H7 (cell line): ENCODE measurements around the gene UTP14C. TPM values are rescaled to one million over a fixed set of nuclear protein-coding genes. Genes with fewer than 3 reads are reported as not detected.
"Not testable (repeated sequence)": the region's sequence is repeated elsewhere in the genome, so short reads cannot be mapped to it uniquely, and the experiment has no call there.

Experiments used
- DNase-seq: peaks from one replicate; pipeline ENCODE4 v3.0.0; 2012
- H3K27me3 ChIP-seq: 2 replicates; pipeline ENCODE4 v1.6.0; 2011; ENCODE audit warnings: mild to moderate bottlenecking, low read length; ENCODE audit not compliant: control insufficient read depth, insufficient read depth
- H3K36me3 ChIP-seq: replicated peaks from 2 replicates; pipeline ENCODE4 v1.5.1; 2011; ENCODE audit warnings: low read length; ENCODE audit not compliant: control insufficient read depth, insufficient read depth
- H3K4me3 ChIP-seq: 2 replicates; pipeline ENCODE4 v1.5.1; 2011; ENCODE audit warnings: low read depth, mild to moderate bottlenecking, control low read depth, low read length, moderate library complexity; ENCODE audit not compliant: insufficient read depth
- total RNA-seq: library from RNA; depleted of rRNA; stranded (reverse); fragments of >200 nt; shearing (Covaris generic); gene quantifications from 2 replicates; pipeline ENCODE4 v1.2.3, GENCODE V29; 2014

Gene UTP14C
- total RNA-seq, 1 experiment from 2014 or later = 9.1 TPM

DNA sequence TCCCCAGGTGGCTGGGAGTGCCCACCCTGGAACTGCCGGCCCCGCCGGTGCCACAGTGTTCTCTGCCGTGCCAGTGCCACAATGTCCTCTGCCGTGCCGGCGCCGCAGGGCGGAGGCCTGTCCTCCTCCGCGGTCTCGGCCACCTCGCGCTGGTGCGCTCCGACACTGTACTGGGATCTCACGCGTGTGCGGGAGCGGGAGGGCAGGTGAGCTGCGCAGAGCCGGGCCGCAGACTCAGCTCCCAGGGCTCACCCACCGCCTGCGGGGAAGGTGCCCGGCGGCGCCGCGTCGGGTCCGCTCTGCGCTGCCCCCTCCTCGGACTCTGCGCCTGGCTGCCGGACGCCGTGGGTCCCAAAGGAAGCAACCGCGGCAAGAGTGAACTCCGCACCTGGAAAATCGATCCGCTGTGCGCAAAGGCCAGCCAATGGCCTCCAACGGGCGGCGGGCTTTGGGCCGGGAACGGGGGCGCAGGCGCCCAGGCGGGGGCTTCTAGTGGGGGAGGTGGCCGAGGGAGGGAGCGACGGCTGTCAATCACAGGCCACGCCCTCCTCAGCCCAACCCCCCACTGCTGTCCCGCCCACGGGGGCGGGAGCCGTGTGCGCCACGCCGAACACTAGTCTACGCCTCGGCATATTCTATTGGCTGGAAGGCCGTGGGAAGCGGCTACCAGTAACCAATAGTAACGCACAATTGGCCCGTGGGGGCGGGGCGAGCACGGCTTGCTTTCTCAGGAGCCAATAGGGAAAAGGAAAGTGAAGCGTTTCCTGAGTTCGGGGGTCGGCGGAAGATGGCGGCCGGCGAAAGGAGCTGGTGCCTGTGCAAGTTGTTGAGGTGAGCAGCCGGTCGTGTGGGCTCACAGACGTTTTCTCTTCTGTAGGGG is 12.6 kb upstream of the UTP14C start, which contains the start of gene ALG11:
ALG11 (plus strand) TSS at position 767 of the 880 bp plus-strand sequence; CDS start at position 788, 21 bp downstream.
- Histone ChIP-seq H3K4me3 (peak within 1 kb of the TSS; percentile 93), H3K36me3 (no peaks in the 10 kb centered on the region), H3K27me3 (peaks cover 23% of the 10 kb centered on the region)
- peak; percentile 99 for DNase-seq

DNA sequence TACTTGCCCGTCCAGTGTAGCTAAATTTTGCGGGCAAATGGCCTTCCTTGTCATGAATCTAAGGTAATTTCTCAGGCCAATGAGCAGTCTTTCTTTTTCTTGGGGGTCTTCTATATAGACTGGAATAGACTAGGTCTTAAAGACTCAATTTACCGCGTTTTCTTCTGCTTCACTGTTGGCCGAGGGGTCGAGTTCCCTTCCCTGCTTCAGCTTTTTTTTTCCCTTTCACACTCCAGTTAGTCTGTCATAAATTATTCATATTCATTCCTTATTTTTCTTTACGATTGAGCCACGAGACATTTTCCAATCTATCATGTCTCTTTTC is 12.0 kb upstream of the UTP14C start:
- Histone ChIP-seq H3K4me3 (peak overlapping the region; percentile 93), H3K27me3 (peaks cover 23% of the 10 kb centered on the region), H3K36me3 (no peaks in the 10 kb centered on the region)
- DNase-seq = no peak

DNA sequence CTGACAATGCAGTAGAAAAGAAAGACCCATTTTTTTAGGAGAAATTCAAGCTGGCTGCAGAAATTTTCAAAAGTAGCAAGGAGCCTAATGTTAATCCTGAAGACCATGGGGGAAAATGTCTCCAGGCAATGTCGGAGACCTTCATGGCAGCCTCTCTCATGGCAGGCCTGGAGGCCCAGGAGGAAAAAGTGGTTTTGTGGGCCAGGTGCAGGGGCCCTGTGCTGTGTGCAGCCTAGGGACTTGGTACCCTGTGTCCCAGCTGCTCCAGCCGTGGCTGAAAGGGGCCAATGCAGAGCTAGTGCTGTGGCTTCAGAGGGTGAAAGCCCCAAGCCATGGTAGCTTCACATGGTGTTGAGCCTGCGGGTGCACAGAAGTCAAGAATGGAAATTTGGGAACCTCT is 8.2 kb upstream of the UTP14C start:
- Histone ChIP-seq H3K27me3 (peaks cover 4% of the 10 kb centered on the region; the same call in 1 of the 2 replicates), H3K4me3 (no peak overlapping the region), H3K36me3 (peaks cover 2% of the 10 kb centered on the region; the same call in 1 of the 2 replicates)
- no peak for DNase-seq

GRCh38 chr13:52020191-52020590 is 4.3 kb upstream of the UTP14C start:
- no peaks in the 10 kb centered on the region for H3K27me3 ChIP-seq

DNA sequence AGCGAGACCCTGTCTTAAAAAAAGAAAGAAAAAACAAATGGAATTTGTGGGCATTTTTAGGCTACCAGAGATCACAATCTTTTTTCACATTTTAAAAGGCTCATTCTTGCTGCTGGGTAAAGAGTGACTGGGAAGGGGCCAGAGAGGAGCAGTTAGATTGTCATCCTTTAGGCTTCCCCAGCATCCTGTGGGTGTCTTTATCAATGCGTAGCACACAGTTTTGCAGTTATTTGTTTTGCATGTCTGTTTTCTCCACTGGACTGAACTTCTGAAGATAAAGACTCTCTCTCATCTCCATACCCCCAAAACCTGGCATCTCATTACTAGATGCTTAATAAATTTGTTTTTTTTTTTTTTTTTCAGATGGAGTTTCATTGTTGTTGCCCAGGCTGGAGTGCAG is 2.1 kb upstream of the UTP14C start:
- peaks cover 23% of the 10 kb centered on the region for H3K36me3 ChIP-seq
- no peak overlapping the region for H3K4me3 ChIP-seq
- DNase-seq = no peak
- no peaks in the 10 kb centered on the region for H3K27me3 ChIP-seq

More at GRCh38 chr13:52020191-52020590, 4.3 kb upstream of the UTP14C start:
- H3K36me3 ChIP-seq = peaks cover 9% of the 10 kb centered on the region
- no peak for DNase-seq
- no peak overlapping the region for H3K4me3 ChIP-seq

- Histone ChIP-seq H3K27me3 (no peaks in the 10 kb centered on the region), H3K36me3 (peaks cover 31% of the 10 kb centered on the region), H3K4me3 (no peak overlapping the region)
- DNase-seq = no peak
Observed at GRCh38 chr13:52025475-52026245, 1.2 kb downstream of the UTP14C start.

GRCh38 chr13:52026246-52026626 is 1.7 kb downstream of the UTP14C start:
- Histone ChIP-seq H3K36me3 (peaks cover 31% of the 10 kb centered on the region), H3K27me3 (no peaks in the 10 kb centered on the region), H3K4me3 (no peak overlapping the region)
- DNase-seq = peak; percentile 30

DNA sequence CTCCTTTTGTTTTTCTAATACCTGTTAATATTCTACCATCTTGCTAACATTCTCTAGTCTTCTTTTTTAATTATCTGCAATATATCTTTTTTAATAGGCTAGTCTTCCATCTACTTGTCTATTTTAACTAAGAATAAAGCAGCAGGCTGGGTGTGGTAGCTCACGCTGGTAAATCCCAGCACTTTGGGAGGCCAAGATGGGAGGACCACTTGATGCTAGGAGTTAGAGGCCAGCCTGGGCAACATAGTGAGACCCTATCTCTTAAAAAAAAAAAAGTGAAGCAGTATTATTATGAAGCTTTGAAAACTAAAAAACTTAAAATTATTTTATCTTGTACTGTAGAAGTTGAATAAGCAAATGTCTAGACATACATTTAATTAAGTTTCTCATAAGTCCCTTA is 3.3 kb downstream of the UTP14C start:
- DNase-seq = no peak
- Histone ChIP-seq H3K4me3 (no peak overlapping the region), H3K27me3 (no peaks in the 10 kb centered on the region), H3K36me3 (peaks cover 26% of the 10 kb centered on the region)

GRCh38 chr13:52029569-52029968 is 5.1 kb downstream of the UTP14C start:
- no peaks in the 10 kb centered on the region for H3K27me3 ChIP-seq
- DNase-seq = no peak
- H3K36me3 ChIP-seq = peaks cover 25% of the 10 kb centered on the region
- no peak overlapping the region for H3K4me3 ChIP-seq

DNA sequence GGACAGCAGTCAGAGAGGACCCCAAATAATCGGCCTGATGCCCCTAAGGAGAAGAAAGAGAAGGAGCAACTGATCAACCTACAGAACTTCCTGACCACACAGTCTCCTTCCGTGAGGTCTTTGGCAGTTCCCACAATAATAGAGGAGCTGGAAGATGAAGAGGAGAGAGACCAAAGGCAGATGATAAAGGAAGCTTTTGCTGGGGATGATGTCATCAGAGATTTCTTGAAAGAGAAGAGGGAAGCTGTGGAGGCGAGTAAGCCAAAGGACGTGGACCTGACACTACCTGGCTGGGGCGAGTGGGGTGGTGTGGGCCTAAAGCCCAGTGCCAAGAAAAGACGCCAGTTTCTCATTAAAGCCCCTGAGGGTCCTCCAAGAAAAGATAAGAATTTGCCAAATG is 5.9 kb downstream of the UTP14C start:
- not testable (repeated sequence) for DNase-seq, H3K27me3 ChIP-seq, H3K4me3 ChIP-seq
- peaks cover 22% of the 10 kb centered on the region for H3K36me3 ChIP-seq

DNA sequence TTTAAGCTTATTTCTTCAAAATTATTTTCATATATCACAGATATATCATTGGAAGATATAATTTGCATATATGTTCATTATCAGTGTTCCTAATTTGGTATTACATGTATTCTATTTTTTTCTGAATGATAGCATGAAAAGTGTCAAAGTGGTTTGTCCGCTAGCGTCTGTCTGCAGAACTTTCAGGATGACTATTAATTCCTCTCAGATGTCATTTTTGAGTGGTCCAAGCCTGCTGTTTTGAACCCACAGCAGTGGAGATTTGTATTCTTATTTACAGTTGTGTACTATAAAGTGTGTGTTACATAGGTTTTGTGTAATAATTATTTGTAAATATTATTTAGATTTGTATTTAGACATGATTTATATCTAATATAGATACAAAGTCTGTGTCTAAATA is 8.5 kb downstream of the UTP14C start:
- Histone ChIP-seq H3K4me3 (no peak overlapping the region), H3K27me3 (no peaks in the 10 kb centered on the region), H3K36me3 (peaks cover 10% of the 10 kb centered on the region)
- no peak for DNase-seq

DNA sequence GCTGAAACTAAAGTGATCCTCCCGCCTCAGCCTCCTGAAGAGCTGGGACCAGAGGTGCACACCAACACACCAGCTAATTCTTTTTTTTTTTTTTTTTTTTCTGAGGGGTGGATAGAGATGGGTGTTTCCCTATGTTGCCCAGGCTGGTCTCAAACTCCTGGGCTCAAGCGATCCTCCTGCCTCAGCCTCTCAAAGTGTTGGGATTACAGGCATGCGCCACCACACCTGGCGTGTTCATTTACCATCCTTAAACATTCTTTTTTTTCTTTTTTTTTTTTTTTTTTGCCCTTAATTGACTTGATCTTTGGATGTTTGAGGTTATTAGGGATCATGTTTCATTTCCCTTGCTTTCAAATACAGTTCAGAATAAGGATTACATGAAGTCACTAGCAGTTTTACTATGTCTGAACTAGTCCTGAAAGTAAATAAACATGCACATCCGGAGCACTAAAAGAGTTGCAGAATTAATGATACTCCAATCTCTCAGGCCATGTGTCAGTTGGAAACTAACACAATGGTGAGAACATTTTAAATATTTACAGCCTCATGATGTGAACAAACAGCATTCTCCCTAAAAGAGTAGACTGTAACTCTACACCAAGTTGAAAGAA is 10.2 kb downstream of the UTP14C start:
- no peaks in the 10 kb centered on the region for H3K27me3 ChIP-seq
- no peak for DNase-seq
- no peaks in the 10 kb centered on the region; the same call in 1 of the 2 replicates for H3K36me3 ChIP-seq

GRCh38 chr13:52036037-52036436 is 11.5 kb downstream of the UTP14C start:
- H3K36me3 ChIP-seq = no peaks in the 10 kb centered on the region
- no peaks in the 10 kb centered on the region for H3K27me3 ChIP-seq
- H3K4me3 ChIP-seq = no peak overlapping the region
- no peak for DNase-seq

More for the DNA sequence above, 10.2 kb downstream of the UTP14C start:
- H3K4me3 ChIP-seq = no peak overlapping the region

GRCh38 chr13:52043675-52044074 is 19.2 kb downstream of the UTP14C start:
- DNase-seq = no peak
- H3K27me3 ChIP-seq = no peaks in the 10 kb centered on the region
- H3K4me3 ChIP-seq = no peak overlapping the region
- H3K36me3 ChIP-seq = no peaks in the 10 kb centered on the region
